Lower leg skin (tissue), 4 donors: ENCODE results near the gene AGTR1. TPM values are rescaled to one million over a fixed set of nuclear protein-coding genes. Genes with fewer than 3 reads are reported as not detected.
"Not testable (repeated sequence)": the region's sequence is repeated elsewhere in the genome, so short reads cannot be mapped to it uniquely, and the experiment has no call there.

ENCODE experiments used
- DNase-seq, 2 donors: peaks; one replicate each; pipeline ENCODE4 v3.0.0-alpha.2; 2019; ENCODE audit warnings: low spot score in 2 of 2
- H3K4me3 ChIP-seq: fragments of 200-600 bp; sonication (generic); 2 replicates; pipeline ENCODE4 v1.5.1; 2017; ENCODE audit warnings: mild to moderate bottlenecking, low read depth; ENCODE audit not compliant: poor library complexity, severe bottlenecking
- POLR2A ChIP-seq, 2 donors: fragments of 450-650 bp; IDR thresholded peaks; one replicate each; pipeline ENCODE4 v1.6.1; 2016 to 2017; ENCODE audit warnings: antibody characterized with exemption in 2 of 2, mild to moderate bottlenecking in 1 of 2, moderate library complexity in 1 of 2
- WGBS, 2 donors: methylation state at CpG; one replicate each; pipeline ENCODE4 v1.1.5; 2018; 5-methylcytosine and 5-hydroxymethylcytosine counted together
- intact Hi-C: fragments of 100-400 bp; cut with DNase I; formaldehyde crosslinking; loops from one replicate; pipeline ENCODE4 v1.15.0; 2023; ENCODE audit warnings: low total_unique reads
- total RNA-seq, 4 donors: library from RNA; depleted of rRNA; stranded (reverse); fragments of >200 nt; gene quantifications; one replicate each; pipeline ENCODE4 v1.1.0, GENCODE V29; 2016
- TF ChIP-seq, protein P1 (sequence below), 3 donors: fragments of 450-650 bp; IDR thresholded peaks; one replicate each; pipeline ENCODE4 v1.5.1; 2016; ENCODE audit warnings: antibody characterized with exemption in 3 of 3, mild to moderate bottlenecking in 3 of 3, moderate library complexity in 2 of 3

AGTR1 gene
- total RNA-seq, 4 donors from 2014 or later: 17.6 to 28.0 (median 19.6) TPM

DNA sequence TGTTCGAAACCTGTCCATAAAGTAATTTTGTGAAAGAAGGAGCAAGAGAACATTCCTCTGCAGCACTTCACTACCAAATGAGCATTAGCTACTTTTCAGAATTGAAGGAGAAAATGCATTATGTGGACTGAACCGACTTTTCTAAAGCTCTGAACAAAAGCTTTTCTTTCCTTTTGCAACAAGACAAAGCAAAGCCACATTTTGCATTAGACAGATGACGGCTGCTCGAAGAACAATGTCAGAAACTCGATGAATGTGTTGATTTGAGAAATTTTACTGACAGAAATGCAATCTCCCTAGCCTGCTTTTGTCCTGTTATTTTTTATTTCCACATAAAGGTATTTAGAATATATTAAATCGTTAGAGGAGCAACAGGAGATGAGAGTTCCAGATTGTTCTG lies 44.4 kb downstream of the AGTR1 start:
- TF ChIP-seq, protein P1, sequence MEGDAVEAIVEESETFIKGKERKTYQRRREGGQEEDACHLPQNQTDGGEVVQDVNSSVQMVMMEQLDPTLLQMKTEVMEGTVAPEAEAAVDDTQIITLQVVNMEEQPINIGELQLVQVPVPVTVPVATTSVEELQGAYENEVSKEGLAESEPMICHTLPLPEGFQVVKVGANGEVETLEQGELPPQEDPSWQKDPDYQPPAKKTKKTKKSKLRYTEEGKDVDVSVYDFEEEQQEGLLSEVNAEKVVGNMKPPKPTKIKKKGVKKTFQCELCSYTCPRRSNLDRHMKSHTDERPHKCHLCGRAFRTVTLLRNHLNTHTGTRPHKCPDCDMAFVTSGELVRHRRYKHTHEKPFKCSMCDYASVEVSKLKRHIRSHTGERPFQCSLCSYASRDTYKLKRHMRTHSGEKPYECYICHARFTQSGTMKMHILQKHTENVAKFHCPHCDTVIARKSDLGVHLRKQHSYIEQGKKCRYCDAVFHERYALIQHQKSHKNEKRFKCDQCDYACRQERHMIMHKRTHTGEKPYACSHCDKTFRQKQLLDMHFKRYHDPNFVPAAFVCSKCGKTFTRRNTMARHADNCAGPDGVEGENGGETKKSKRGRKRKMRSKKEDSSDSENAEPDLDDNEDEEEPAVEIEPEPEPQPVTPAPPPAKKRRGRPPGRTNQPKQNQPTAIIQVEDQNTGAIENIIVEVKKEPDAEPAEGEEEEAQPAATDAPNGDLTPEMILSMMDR (IDR thresholded peaks at IDR 0.05): no peak
- TF ChIP-seq POLR2A (IDR thresholded peaks at IDR 0.05): no peak
- intact Hi-C loops: no loop called here
- 89 to 92% methylated on average over 6 of the region's 6 CpGs for WGBS, 2 donors

DNA sequence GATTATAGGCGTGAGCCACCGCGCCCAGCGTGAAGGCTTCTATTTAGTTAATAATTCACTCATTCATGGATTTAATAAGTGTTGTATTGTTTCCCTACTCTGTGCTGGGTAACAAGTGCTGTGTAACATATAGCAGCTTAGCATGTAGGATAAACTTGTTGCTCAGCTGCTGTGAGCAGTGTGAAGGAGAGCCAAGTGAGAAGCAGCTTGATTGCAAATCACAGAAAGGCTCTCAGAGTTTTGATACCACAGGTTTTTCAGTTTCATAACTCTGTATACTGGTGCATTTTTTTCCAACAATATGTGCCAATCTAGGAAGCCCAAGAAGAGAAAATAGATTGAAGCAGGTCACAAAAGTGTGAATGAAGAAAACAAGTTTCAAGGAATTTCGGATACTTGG lies 48.4 kb downstream of the AGTR1 start:
- intact Hi-C loops: no loop called here
- no peak for TF ChIP-seq POLR2A (IDR thresholded peaks at IDR 0.05)
- TF ChIP-seq, protein P1 (IDR thresholded peaks at IDR 0.05): no peak
- 97 to 99% methylated on average over 5 of the region's 5 CpGs for WGBS, 2 donors
- no peak for DNase-seq
- no peak overlapping the region for H3K4me3 ChIP-seq

More for the DNA sequence above, 44.4 kb downstream of the AGTR1 start:
- no peak overlapping the region for H3K4me3 ChIP-seq
- DNase-seq: no peak

DNA sequence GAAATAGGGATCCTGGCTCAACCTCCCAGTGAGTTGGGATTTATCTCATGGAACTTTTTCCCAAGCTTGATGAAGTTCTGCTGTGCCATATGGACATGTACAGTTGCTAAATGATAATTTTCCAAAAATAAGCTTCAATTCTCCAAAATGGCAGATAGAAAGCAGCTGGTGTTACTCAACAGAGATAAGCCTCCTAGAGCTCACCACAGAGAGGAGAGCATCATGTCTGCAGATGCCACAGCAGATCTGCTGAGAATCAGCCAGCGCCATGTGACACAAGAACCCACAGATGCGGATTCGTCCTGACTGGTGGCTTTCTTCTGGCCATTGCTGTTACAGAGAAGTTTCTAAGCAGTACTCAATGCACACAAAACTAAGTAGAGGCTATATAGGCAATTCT lies 50.6 kb downstream of the AGTR1 start:
- TF ChIP-seq, protein P1 (IDR thresholded peaks at IDR 0.05): no peak
- TF ChIP-seq POLR2A (IDR thresholded peaks at IDR 0.05): no peak
- WGBS, 2 donors: 6 to 7% methylated on average over 3 of the region's 3 CpGs
- intact Hi-C loops: no loop called here
- no peak overlapping the region for H3K4me3 ChIP-seq
- DNase-seq: no peak

DNA sequence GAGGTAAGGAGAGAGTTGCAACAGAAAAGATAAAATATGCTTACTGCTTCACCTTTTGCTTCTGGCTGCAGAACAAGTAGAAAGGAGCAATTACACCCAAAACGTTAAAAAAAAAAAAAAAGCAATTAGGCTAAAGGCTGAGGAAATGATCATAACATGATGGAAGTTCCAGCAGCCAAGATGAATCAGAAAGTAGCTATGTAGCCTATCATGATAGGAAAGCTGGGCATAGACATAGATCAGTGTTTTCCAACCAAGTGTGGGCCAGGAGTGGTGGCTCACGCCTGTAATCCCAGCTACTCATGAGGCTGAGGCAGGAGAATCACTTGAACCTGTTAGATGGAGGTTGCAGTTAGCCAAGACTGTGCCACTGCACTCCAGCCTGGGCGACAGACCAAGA lies 52.6 kb downstream of the AGTR1 start:
- 63 to 71% methylated on average over 3 of the region's 3 CpGs for WGBS, 2 donors
- TF ChIP-seq, protein P1 (IDR thresholded peaks at IDR 0.05): no peak
- TF ChIP-seq POLR2A (IDR thresholded peaks at IDR 0.05): no peak
- intact Hi-C loops: no loop called here
- H3K4me3 ChIP-seq: no peak overlapping the region
- DNase-seq: no peak

DNA sequence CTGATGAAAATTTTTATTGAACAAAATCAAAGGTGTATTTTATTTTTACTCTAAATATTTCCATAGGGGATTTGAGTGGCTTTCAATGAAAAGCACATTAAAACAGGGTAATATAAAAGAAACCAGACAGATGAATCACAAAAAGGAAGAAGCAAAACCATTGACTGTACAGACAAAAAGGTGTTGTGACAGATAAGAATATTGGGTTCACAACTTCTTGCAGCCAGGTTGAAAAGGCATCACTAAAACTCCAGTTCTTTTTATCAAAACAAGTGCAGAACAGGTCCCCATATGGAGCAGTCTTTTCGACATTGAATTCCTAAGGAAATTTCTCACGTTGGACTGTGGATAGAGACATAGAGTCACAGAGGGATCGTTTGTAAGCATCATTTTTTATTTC lies 53.8 kb downstream of the AGTR1 start:
- intact Hi-C loops: no loop called here
- no peak overlapping the region for H3K4me3 ChIP-seq
- 82 to 83% methylated on average over 3 of the region's 3 CpGs for WGBS, 2 donors
- TF ChIP-seq, protein P1 (IDR thresholded peaks at IDR 0.05): no peak
- no peak for TF ChIP-seq POLR2A (IDR thresholded peaks at IDR 0.05)
- no peak for DNase-seq

DNA sequence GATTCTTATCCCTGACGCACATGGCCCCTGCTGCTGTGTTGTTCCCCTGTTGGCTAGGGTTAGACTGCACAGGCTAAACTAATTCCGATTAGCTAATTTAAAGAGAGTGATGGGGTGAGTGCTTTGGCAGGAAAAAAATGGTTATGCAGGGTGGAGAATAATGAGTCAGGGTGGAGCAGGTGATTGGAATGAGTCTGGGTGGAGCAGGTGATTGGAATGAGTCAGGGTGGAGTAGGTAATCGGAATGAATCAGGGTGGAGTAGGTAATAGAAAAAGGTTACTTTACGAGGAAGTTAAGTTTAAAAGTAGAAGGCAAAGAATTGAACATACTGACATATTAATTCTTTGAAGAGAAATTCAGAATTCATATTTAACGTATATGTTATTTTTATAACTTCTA lies 55.7 kb downstream of the AGTR1 start:
- WGBS, 2 donors: 72 to 76% methylated on average over 5 of the region's 5 CpGs
- intact Hi-C loops, H3K4me3 ChIP-seq, DNase-seq: not testable (repeated sequence)
